HEK293 (cell line): ENCODE results near the gene KLRF1.

Experiments
- BCL6B ChIP-seq: fragments of 450-650 bp; formaldehyde crosslinking; IDR thresholded peaks from 2 replicates; pipeline ENCODE4 v1.5.1; 2017; ENCODE audit warnings: missing biosample characterization, missing genetic modification characterization
- FEZF1 ChIP-seq: fragments of 450-650 bp; formaldehyde crosslinking; IDR thresholded peaks from 2 replicates; pipeline ENCODE4 v1.5.1; 2016; ENCODE audit warnings: missing biosample characterization, missing genetic modification characterization
- HOXA7 ChIP-seq: sonication (generic); formaldehyde crosslinking; IDR thresholded peaks from 2 replicates; pipeline ENCODE4 v1.8.1; 2022; ENCODE audit warnings: missing genetic modification reagents, borderline replicate concordance
- KLF9 ChIP-seq: fragments of 450-650 bp; formaldehyde crosslinking; IDR thresholded peaks from 2 replicates; pipeline ENCODE4 v1.5.1; 2016; ENCODE audit warnings: missing biosample characterization, missing genetic modification characterization, low read depth
- MEIS1 ChIP-seq: sonication (generic); formaldehyde crosslinking; IDR thresholded peaks from 2 replicates; pipeline ENCODE4 v1.8.1; 2022; ENCODE audit warnings: missing genetic modification reagents, mild to moderate bottlenecking, borderline replicate concordance
- MYNN ChIP-seq: fragments of 450-650 bp; formaldehyde crosslinking; IDR thresholded peaks from 2 replicates; pipeline ENCODE4 v1.5.1; 2016; ENCODE audit warnings: missing biosample characterization, missing genetic modification characterization, borderline replicate concordance
- OSR2 ChIP-seq: fragments of 450-650 bp; formaldehyde crosslinking; IDR thresholded peaks from 2 replicates; pipeline ENCODE4 v1.5.1; 2016; ENCODE audit warnings: missing biosample characterization, missing genetic modification characterization
- PRDM6 ChIP-seq: fragments of 450-650 bp; formaldehyde crosslinking; IDR thresholded peaks from 2 replicates; pipeline ENCODE4 v1.5.1; 2017; ENCODE audit warnings: missing biosample characterization, missing genetic modification characterization
- TCF7L2 ChIP-seq: IDR thresholded peaks from 2 replicates; pipeline ENCODE4 v1.6.1; 2011; ENCODE audit warnings: low read depth, mild to moderate bottlenecking, inconsistent platforms, low read length, moderate library complexity, borderline replicate concordance
- WT1 ChIP-seq: fragments of 450-650 bp; formaldehyde crosslinking; IDR thresholded peaks from 2 replicates; pipeline ENCODE4 v1.5.1; 2016; ENCODE audit warnings: missing biosample characterization, missing genetic modification characterization
- ZFP37 ChIP-seq: fragments of 450-650 bp; formaldehyde crosslinking; IDR thresholded peaks from 2 replicates; pipeline ENCODE4 v1.5.1; 2016; ENCODE audit warnings: missing biosample characterization, missing genetic modification characterization
- ZNF148 ChIP-seq: fragments of 450-650 bp; formaldehyde crosslinking; IDR thresholded peaks from 2 replicates; pipeline ENCODE4 v1.5.0; 2017; ENCODE audit warnings: missing biosample characterization, missing genetic modification characterization, borderline replicate concordance
- ZNF214 ChIP-seq: fragments of 450-650 bp; formaldehyde crosslinking; IDR thresholded peaks from 2 replicates; pipeline ENCODE4 v1.5.1; 2017; ENCODE audit warnings: missing biosample characterization, mild to moderate bottlenecking, missing genetic modification characterization, borderline replicate concordance
- ZNF274 ChIP-seq, 2 experiments: fragments of 200-500 bp in 1 of 2; fragments of 450-650 bp in 1 of 2; sonication (Bioruptor generic) in 1 of 2; formaldehyde crosslinking in 1 of 2; IDR thresholded peaks; 2 replicates each; pipeline versions ENCODE4 v1.5.1 to v1.6.1; 2014 to 2016; ENCODE audit warnings: borderline replicate concordance in 1 of 2, inconsistent platforms in 1 of 2, low read length in 1 of 2, missing biosample characterization in 1 of 2, missing genetic modification characterization in 1 of 2
- ZNF280C ChIP-seq: fragments of 450-650 bp; formaldehyde crosslinking; IDR thresholded peaks from 2 replicates; pipeline ENCODE4 v1.5.1; 2016; ENCODE audit warnings: missing biosample characterization, missing genetic modification characterization
- ZNF416 ChIP-seq: fragments of 450-650 bp; formaldehyde crosslinking; IDR thresholded peaks from 2 replicates; pipeline ENCODE4 v1.5.1; 2016; ENCODE audit warnings: missing biosample characterization, missing genetic modification characterization
- ZNF544 ChIP-seq: fragments of 450-650 bp; formaldehyde crosslinking; IDR thresholded peaks from 2 replicates; pipeline ENCODE4 v1.5.0; 2017; ENCODE audit warnings: missing biosample characterization, missing genetic modification characterization
- ZNF560 ChIP-seq: fragments of 450-650 bp; formaldehyde crosslinking; IDR thresholded peaks from 2 replicates; pipeline ENCODE4 v1.5.1; 2017; ENCODE audit warnings: missing biosample characterization, missing genetic modification characterization, borderline replicate concordance
- ZNF571 ChIP-seq: fragments of 450-650 bp; formaldehyde crosslinking; IDR thresholded peaks from 2 replicates; pipeline ENCODE4 v1.5.0; 2017; ENCODE audit warnings: missing biosample characterization, missing genetic modification characterization
- ZNF600 ChIP-seq: fragments of 450-650 bp; formaldehyde crosslinking; IDR thresholded peaks from 2 replicates; pipeline ENCODE4 v1.5.1; 2016; ENCODE audit warnings: missing biosample characterization, missing genetic modification characterization
- ZNF623 ChIP-seq: fragments of 450-650 bp; formaldehyde crosslinking; IDR thresholded peaks from 2 replicates; pipeline ENCODE4 v1.5.1; 2016; ENCODE audit warnings: missing biosample characterization, missing genetic modification characterization
- ZNF624 ChIP-seq: fragments of 450-650 bp; formaldehyde crosslinking; IDR thresholded peaks from 2 replicates; pipeline ENCODE4 v1.5.1; 2017; ENCODE audit warnings: missing biosample characterization, missing genetic modification characterization
- ZNF626 ChIP-seq: fragments of 450-650 bp; sonication (Bioruptor Pico); formaldehyde crosslinking; IDR thresholded peaks from 2 replicates; pipeline ENCODE4 v1.5.1; 2018; ENCODE audit warnings: missing biosample characterization, missing genetic modification characterization, inconsistent platforms
- ZNF677 ChIP-seq: fragments of 450-650 bp; IDR thresholded peaks from 2 replicates; pipeline ENCODE4 v1.5.0; 2018; ENCODE audit warnings: missing biosample characterization, mild to moderate bottlenecking, missing genetic modification characterization, moderate library complexity
- ZNF692 ChIP-seq: fragments of 450-650 bp; formaldehyde crosslinking; IDR thresholded peaks from 2 replicates; pipeline ENCODE4 v1.5.1; 2016; ENCODE audit warnings: missing biosample characterization, missing genetic modification characterization
- ZSCAN23 ChIP-seq: fragments of 450-650 bp; formaldehyde crosslinking; IDR thresholded peaks from 2 replicates; pipeline ENCODE4 v1.5.1; 2016; ENCODE audit warnings: missing biosample characterization, missing genetic modification characterization
- ZSCAN30 ChIP-seq: fragments of 450-650 bp; IDR thresholded peaks from 2 replicates; pipeline ENCODE4 v1.5.1; 2018; ENCODE audit warnings: missing biosample characterization, mild to moderate bottlenecking, missing genetic modification characterization, moderate library complexity
- ZSCAN4 ChIP-seq: fragments of 450-650 bp; formaldehyde crosslinking; IDR thresholded peaks from 2 replicates; pipeline ENCODE4 v1.5.1; 2017; ENCODE audit warnings: missing biosample characterization, missing genetic modification characterization

Gene KLRF1

GRCh38 chr12:9829982-9830381, 2.7 kb downstream of the KLRF1 start (continued):
- peak; percentile 77 for TF ChIP-seq TCF7L2
- no peak for TF ChIP-seq KLF9
- no peak for TF ChIP-seq ZSCAN4
- no peak for TF ChIP-seq ZNF571 (tag by site-specific recombination)
- peak; percentile 97 for TF ChIP-seq ZNF677 (tag by site-specific recombination)
- TF ChIP-seq ZNF624 (tag by site-specific recombination): no peak
- no peak for TF ChIP-seq ZSCAN30 (tag by site-specific recombination)
- TF ChIP-seq ZNF623 (tag by site-specific recombination): no peak
- no peak for TF ChIP-seq ZNF280C (tag by site-specific recombination)
- TF ChIP-seq ZSCAN23: no peak
- TF ChIP-seq ZNF600 (tag by site-specific recombination): no peak
- TF ChIP-seq ZNF544 (tag by site-specific recombination): no peak
- no peak for TF ChIP-seq MEIS1 (CRISPR knock-in tag)
- TF ChIP-seq MYNN (tag by site-specific recombination): no peak
- TF ChIP-seq ZNF274 (IDR thresholded peaks at IDR 0.05; ENCODE audit: low read length): no peak
- TF ChIP-seq ZNF274 (tag by site-specific recombination; IDR thresholded peaks at IDR 0.05; ENCODE audit: borderline replicate concordance): no peak
- TF ChIP-seq ZNF148: peak; percentile 56; the same call in 1 of the 2 replicates
- TF ChIP-seq BCL6B (tag by site-specific recombination): peak; percentile 93
- peak; percentile 49 for TF ChIP-seq FEZF1 (tag by site-specific recombination)
- TF ChIP-seq ZNF692: no peak
- no peak for TF ChIP-seq ZNF214 (tag by site-specific recombination)
- TF ChIP-seq ZNF416 (tag by site-specific recombination): no peak
- no peak for TF ChIP-seq HOXA7 (CRISPR knock-in tag)
- TF ChIP-seq ZNF560 (tag by site-specific recombination): no peak
- TF ChIP-seq ZFP37 (tag by site-specific recombination): no peak
- no peak for TF ChIP-seq ZNF626 (tag by site-specific recombination)
- TF ChIP-seq OSR2 (tag by site-specific recombination): peak; percentile 82
- peak; percentile 92 for TF ChIP-seq WT1 (tag by site-specific recombination)
- peak; percentile 81 for TF ChIP-seq PRDM6 (tag by site-specific recombination)
